Measurements from ENCODE around the gene DCLRE1A. TPM values are rescaled to one million over a fixed set of nuclear protein-coding genes. Genes with fewer than 3 reads are reported as not detected.

The DCLRE1A gene
- total and polyA plus RNA-seq, 2 experiments from 2014 or later: 6.1 to 13.8 TPM

GRCh38 chr10:113857210-113857609 is 3.3 kb upstream of the DCLRE1A start:
- H3K36me3 Mint-ChIP-seq (ENCODE audit: low read depth): peaks cover 32% of the 10 kb centered on the region
- no peaks in the 10 kb centered on the region for H3K9me2 ChIP-seq (ENCODE audit: insufficient read depth)
- no peaks in the 10 kb centered on the region for H3K27me3 ChIP-seq (ENCODE audit: insufficient read depth)
- no peak for DNase-seq (ENCODE audit: low spot score)
- peaks cover 19% of the 10 kb centered on the region; the same call in 2 of the 3 replicates for H3K4me1 Mint-ChIP-seq
- no peak overlapping the region for H2AFZ ChIP-seq
- 0 out of 3 replicates have a peak, but pooled peaks cover 2% of the 10 kb centered on the region for H3K9me3 Mint-ChIP-seq
- 0 out of 2 replicates have a peak overlapping the region, but pooled peaks have one; percentile 80 for H3K4me3 ChIP-seq
- H3F3A ChIP-seq (replicated peaks; ENCODE audit: low read depth): no peaks in the 10 kb centered on the region
- ATAC-seq: no peak
- TF ChIP-seq ZNF462 (CRISPR knock-in tag; IDR thresholded peaks at IDR 0.05): no peak
- no peak for TF ChIP-seq REST (IDR thresholded peaks at IDR 0.05; ENCODE audit: unreplicated experiment)
- TF ChIP-seq EZH2phosphoT487 (IDR thresholded peaks at IDR 0.05; ENCODE audit: unreplicated experiment): no peak
- no peak for TF ChIP-seq POLR2AphosphoS5 (IDR thresholded peaks at IDR 0.05; ENCODE audit: low read depth)
- H3K36me3 ChIP-seq (ENCODE audit: insufficient read depth): peaks cover 24% of the 10 kb centered on the region
- no peak overlapping the region for H3K4me2 ChIP-seq
- no peak overlapping the region for H3K27ac Mint-ChIP-seq
- H3K27ac ChIP-seq (ENCODE audit: low read depth): no peak overlapping the region
- peaks cover 44% of the 10 kb centered on the region for H3K79me2 ChIP-seq (replicated peaks; ENCODE audit: insufficient read depth)
- peaks cover 18% of the 10 kb centered on the region for H3K4me1 ChIP-seq (ENCODE audit: insufficient read depth)
- H4K20me1 ChIP-seq (replicated peaks; ENCODE audit: insufficient read depth): no peaks in the 10 kb centered on the region
- H3K27me3 Mint-ChIP-seq (ENCODE audit: insufficient read depth, low read depth, poor library complexity): peaks cover 9% of the 10 kb centered on the region
- no peak overlapping the region for H3K4me3 Mint-ChIP-seq

All from GM23338 (cell line).